Measurements from ENCODE around the gene GAS7.

DNA sequence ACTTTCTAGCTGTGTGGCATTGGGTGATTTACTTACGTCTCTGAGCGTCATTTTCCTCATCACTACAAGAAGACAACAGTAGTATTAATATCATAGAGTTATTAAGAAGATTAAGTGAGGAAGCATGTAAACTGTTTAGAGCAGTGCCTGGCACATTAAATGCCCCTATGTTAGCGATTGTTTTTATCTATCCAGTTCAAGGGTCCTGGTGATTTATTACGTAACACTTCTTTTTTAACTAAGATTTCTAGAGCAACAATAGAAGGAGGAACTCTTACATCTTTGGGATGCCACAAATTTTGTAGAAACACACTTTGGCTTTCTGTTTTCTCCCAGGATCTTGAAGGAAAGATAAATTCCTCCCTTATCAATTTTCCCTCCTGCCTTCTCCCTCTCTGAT, 3.3 kb upstream of the GAS7 start:
- no peak for TF ChIP-seq POLR2A (IDR thresholded peaks at IDR 0.05; ENCODE audit: low read length)
- no peak for TF ChIP-seq GATA1 (IDR thresholded peaks at IDR 0.05; ENCODE audit: low read depth, low read length)
